Hematopoietic multipotent progenitor cell treated with erythropoietin and hydrocortisone succinate and interleukin-3 and kit ligand, for 8 days (in vitro differentiated cells): ENCODE results near the gene RRP1.

Experiments
- DNase-seq: peaks from one replicate; pipeline ENCODE4 v3.0.0-alpha.2; 2015

RRP1 gene

GRCh38 chr21:43803558-43804300 lies 14.4 kb downstream of the RRP1 start:
- DNase-seq: no peak

GRCh38 chr21:43805275-43805800 lies 16.0 kb downstream of the RRP1 start:
- DNase-seq: peak; percentile 35

GRCh38 chr21:43806017-43806710 lies 16.8 kb downstream of the RRP1 start:
- DNase-seq: no peak

DNA sequence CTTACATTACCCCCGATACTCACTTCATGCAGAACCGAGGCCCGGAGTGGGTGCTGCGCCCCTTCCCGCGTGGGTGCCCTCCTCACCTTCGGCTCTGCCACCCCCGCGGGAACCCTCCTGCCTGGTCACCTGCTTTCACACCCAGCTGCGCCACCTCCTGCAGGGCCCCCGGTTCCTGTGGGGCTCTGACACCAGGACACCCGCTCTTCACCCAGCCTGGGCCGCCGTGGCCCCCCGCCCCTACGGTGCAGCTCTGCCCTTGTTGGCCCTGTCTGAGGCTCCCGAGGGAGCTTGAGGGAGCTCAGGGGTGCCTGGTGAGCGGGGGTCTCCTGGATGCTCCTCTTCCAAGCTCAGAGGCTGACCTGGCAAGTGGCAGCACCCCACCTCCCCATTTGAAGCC lies 19.0 kb downstream of the RRP1 start:
- no peak for DNase-seq

DNA sequence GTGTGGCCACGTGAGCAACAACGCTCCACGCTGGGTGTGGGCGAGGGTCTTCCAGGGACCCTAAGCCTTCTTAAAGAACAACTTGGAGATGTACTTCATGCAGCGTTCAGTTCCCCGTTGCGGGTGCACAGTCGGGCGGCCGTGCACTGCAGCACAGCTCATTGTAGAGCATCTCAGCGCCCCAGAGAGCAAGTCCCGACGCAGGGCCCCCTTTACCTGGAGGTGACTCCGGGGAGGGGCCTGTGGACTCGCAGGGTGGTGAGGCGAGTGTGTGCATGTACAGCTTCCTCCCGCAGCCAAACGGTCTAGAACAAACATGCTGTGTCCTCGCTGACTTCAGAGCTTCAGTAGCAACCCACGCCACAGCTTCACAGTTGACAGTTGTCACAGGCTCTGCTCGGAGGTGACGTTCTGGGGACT lies 19.5 kb downstream of the RRP1 start:
- no peak for DNase-seq

DNA sequence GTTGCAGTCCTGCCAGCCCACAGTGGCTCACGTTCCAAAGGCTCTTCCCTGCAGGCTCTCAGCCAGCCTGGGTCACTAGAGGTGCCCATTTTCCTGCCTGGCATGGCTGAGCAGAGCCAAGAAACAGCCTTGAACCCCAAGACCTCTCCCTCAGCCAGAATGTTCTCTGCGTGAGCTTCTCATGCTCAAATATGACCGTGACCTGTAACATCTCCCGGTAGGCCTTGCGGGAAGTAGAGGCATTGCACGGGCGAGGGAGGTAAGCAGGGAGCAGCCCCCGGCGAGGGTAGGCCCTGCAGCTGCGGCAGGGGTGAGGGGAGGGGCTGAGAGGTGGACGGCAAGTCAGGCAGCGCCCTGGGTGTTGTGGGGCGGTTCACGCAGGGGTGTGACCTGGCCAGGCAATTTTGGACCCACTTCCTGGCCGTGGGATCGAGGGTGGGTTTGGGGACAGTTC lies 20.0 kb downstream of the RRP1 start:
- no peak for DNase-seq

DNA sequence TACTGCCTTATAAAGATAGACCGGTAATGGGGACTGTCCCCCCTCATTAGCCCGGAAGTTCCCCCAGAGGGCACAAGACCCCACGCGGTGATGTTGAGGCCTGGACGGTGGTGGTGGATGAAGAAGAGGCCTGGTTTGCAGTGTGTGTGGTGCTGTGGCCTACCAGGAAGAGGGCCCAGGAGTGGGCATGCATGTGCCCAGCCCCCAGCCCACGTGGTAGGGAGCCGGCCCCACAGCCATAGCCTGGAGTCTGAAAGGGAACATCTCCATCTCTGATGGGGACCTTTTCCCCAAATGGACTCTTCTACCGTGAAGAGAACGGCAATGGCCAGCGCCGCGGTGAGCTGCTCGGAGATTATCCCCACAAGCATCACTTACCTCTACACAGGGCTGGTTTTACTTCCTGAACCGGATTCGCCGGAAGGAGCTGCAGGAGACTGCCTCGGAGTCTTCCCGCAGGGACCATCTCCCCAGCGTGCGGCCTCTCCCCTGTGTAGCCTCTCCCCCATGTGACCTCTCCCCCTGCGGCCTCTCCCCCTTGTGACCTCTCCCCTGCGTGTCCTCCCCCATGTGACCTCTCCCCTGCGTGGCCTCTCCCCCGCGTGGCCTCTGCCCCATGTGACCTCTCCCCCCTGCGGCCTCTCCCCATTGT lies 20.6 kb downstream of the RRP1 start:
- no peak for DNase-seq

GRCh38 chr21:43810505-43811261 lies 21.3 kb downstream of the RRP1 start:
- peak; percentile 87 for DNase-seq

DNA sequence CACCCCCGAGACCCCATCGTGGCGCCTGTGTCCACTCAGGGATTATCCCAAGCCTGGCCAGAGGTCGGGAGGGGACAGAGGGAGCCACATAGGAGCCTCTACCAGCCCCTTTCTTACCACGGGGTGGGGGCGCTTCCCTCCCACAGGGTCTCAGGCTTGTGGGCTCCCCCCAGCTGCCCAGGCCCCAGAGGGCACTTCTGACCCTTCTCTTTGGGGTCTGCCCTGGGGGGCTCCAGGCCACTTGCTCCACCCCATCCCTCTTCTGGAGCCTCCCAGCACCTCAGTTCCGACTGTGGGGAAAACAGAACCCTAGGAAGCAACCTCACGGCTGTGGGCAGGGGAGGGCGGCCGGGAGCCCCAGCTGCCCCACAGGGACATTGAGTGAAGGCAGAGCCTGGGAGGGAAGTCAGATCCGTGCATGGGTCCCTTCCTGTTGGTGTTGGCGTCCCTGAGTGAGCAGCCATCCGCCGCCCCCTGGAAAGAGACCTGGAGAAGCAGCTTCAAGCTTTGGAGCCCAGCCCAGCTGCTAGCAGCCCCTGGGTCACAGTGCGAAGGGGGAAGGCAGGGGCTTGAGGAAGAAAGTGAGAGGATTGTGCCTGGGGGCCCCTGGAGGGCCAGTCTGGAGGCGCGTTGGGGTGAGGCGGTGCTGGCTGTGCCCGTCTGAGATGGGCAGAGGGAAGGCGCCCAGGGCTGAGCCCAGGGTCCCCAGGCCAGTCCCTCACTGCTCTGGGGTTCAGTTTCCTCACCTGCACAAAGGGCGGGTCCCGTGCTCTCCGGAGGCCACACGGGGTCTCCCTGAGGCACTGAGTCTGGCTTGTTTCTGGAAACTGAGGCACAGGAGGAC lies 22.1 kb downstream of the RRP1 start:
- no peak for DNase-seq

GRCh38 chr21:43812139-43812821 lies 22.9 kb downstream of the RRP1 start:
- DNase-seq: no peak

DNA sequence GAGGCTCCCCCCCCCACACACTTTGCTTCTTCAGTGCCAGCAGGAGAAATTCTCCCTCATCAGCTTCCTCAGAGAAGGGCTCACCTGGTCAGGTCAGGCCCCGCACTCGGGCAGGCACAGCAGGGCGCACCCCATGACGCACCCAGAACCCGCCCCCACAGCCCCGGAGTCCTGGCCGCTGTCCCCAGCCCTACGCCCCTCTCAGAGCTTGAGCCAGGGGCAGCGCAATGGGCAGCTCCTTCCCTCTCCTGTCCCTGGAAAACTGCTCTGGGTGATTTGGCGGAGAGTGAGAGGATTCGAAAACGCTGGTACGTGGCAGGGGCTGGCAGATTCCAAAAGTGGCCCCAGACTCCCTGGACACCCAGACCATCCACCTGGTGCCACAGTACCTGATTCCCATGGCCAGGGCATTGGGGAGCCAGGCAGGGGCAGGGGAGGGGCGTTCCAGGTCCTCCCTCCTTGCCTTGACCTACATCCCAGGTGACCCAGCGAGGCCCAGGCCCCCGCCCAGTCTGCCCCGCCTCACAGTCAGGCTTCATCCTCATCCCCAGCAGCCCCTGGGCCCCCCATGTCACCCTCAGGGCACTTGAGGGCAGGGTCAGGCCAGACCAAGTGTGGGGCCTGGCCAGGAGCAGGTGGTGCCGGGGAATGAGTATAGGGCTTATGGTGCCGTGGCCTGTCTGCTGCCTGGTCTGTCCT lies 23.7 kb downstream of the RRP1 start:
- DNase-seq: no peak

- DNase-seq: no peak
Observed at GRCh38 chr21:43813656-43813980, 24.2 kb downstream of the RRP1 start.

- DNase-seq: no peak
Observed at GRCh38 chr21:43814215-43815106, 25.1 kb downstream of the RRP1 start.

DNA sequence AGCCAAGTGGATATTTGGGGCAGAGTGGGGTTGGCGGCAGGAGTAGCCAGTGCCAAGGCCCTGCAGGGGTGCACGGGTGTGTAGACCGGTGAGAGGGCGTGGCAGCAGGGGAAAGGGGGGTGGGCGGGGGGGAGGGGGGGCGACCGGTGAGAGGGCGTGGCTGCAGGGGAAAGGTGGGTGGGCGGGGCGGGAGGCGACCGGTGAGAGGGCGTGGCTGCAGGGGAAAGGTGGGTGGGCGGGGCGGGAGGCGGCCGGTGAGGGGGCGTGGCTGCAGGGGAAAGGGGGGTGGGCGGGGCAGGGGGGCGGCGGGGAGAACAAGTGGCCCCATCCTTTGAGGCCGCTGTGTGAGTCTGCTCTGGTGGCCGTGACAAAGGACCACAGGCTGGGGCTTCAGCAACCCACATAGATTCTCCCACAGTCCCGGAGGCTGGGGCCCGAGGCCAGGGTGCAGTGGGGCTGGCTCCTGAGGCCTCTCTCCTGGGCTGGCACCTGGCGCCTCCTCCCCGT lies 25.8 kb downstream of the RRP1 start:
- DNase-seq: no peak

DNA sequence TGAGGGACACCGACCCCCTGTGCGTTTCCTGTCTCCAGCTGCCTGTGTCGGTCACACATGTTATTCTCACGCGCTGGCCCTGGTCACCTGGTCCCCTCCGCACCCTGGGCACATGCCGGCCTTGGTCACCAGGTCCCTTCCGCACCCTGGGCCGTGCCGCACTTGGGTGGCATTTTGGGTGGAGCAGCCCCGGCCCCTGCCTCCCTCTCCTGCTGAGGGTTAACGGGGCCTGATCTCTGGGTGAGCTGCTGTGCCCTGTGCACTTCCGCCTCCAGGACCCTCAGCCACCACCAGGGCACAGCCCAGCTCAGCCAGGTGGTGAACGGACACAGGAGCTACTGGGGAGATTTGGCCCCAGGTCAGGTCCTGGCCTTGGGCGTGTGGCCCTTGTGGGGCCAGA lies 26.6 kb downstream of the RRP1 start:
- no peak for DNase-seq

- DNase-seq: no peak
Observed at GRCh38 chr21:43816611-43817071, 27.3 kb downstream of the RRP1 start.

DNA sequence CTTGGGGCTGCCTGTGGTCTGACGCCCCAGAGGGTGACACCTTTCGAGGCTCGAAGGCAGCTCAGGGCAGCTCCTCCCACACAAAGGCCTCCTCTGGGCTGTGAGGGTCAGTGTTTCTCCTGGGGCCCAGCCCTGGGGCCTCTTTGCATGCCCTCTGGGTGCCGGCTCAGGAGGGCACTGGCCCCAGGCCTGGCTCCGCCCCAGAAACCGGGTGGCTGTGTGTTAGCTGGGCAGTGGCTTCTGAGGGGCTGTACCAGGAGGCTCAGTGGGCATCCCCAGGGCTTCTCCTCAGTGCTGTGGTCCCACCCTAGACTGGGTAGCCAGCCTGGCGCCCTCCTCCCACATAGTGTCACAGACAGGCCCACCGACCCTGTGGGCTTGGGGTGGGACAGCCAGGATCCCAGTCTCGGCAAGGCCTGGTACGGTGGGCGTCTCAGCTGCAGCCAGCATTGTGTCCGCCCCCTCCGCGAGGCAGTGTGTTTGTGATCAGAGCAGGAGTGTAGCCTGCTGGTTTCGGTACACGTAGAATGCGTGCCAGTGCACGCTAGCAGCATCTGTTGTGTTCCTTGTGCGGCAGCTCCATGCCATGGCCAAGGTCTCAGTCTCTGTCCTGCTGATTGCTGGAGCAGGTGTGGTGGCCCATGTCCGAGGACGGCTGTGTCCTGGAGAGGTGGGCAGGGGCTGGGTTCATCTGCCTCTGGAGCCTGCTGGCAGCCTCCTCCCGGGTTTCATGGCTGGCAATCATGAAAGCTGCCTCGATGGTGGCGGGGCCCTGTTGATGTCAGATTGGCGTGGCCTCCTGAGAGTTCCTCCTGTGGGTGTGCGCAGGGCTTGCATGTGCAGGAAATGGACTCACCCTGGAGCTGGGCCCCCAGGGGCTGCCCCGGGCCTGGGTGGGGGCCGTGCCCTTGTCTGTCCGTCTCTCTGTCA lies 28.0 kb downstream of the RRP1 start:
- no peak for DNase-seq

DNA sequence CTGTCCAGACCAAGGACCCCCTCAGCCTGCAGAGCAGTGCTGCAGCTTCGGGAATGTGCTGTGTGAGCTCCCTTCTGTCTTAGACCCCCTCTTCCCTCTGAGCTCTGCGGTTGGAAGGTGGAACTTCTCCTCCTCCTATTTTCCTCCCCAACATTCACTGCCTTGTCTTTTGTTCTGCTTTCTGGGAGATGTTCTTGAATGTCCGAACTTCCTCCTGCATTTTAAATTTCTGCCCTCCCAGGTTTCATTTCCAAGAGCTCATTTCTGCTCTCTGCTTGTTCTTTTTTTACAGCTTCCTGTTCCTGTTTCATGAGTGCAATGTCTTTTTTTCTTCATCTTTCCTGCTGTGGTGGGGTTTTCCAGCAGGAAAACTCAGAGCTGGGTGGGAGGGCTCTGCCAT lies 29.3 kb downstream of the RRP1 start:
- no peak for DNase-seq
